Adrenal gland (tissue), 12 donors: ENCODE measurements around the gene RNF144B. TPM values are rescaled to one million over a fixed set of nuclear protein-coding genes. Genes with fewer than 3 reads are reported as not detected.
"Not testable (repeated sequence)": the region's sequence is repeated elsewhere in the genome, so short reads cannot be mapped to it uniquely, and the experiment has no call there.

Source experiments
- DNase-seq, 7 donors: peaks; one replicate each; pipeline ENCODE4 v3.0.0-alpha.2; 2019 to 2020
- H3K27ac ChIP-seq, 5 donors: fragments of 200-600 bp; sonication (generic) in 4 of 5; 1 replicate in 3 of 5; 2 replicates in 2 of 5; pipeline versions ENCODE4 v1.5.1 to v1.8.0; 2016 to 2020; ENCODE audit warnings: mild to moderate bottlenecking in 1 of 5
- H3K27me3 ChIP-seq: fragments of 200-600 bp; 2 replicates; pipeline ENCODE4 v1.8.0; 2021
- H3K36me3 ChIP-seq, 2 donors: fragments of 200-600 bp; replicated peaks in 1 of 2; 1 replicate in 1 of 2; 2 replicates in 1 of 2; pipeline versions ENCODE4 v1.5.1 to v1.8.0; 2018 to 2022
- H3K4me1 ChIP-seq, 2 donors: fragments of 200-600 bp; replicated peaks in 1 of 2; 1 replicate in 1 of 2; 2 replicates in 1 of 2; pipeline versions ENCODE4 v1.5.1 to v1.8.0; 2018 to 2021
- H3K4me3 ChIP-seq, 4 donors: fragments of 200-600 bp; sonication (generic) in 3 of 4; one replicate each; pipeline ENCODE4 v1.5.1; 2016 to 2018
- H3K9me3 ChIP-seq, 3 donors: fragments of 200-600 bp; sonication (generic) in 1 of 3; replicated peaks in 1 of 3; 1 replicate in 2 of 3; 2 replicates in 1 of 3; pipeline versions ENCODE4 v1.5.1 to v1.8.0; 2016 to 2021
- POLR2A ChIP-seq, 2 donors: fragments of 450-650 bp; IDR thresholded peaks; one replicate each; pipeline ENCODE4 v1.6.1; 2017; ENCODE audit warnings: antibody characterized with exemption in 2 of 2, mild to moderate bottlenecking in 2 of 2, moderate library complexity in 1 of 2
- WGBS, 4 donors: extraction: QIAGEN DNeasy Blood & Tissue Kit in 2 of 4; methylation state at CpG; one replicate each; pipeline versions ENCODE4 v1.1.5 to v1.1.7; 2013 to 2017; 5-methylcytosine and 5-hydroxymethylcytosine counted together
- intact Hi-C, 2 donors: fragments of 100-400 bp; cut with DNase I; formaldehyde crosslinking; loops; one replicate each; pipeline versions ENCODE4 v1.14.1 to v1.15.0; 2022 to 2023
- polyA plus RNA-seq, 3 donors: library from polyadenylated mRNA; stranded (reverse); fragments of 200-250 nt in 2 of 3; fragments of 350-450 nt in 1 of 3; fragmentation: Illumina TruSeq in 1 of 3; extraction: RNeasy Lipid Tissue Mini Kit (QIAGEN cat#74804) in 1 of 3; gene quantifications; one replicate each; pipeline ENCODE4 v1.2.3, GENCODE V29; 2013 to 2014
- total RNA-seq, 9 donors: library from RNA; depleted of rRNA in 4 of 9; stranded (reverse); fragments of >200 nt in 4 of 9; fragments of 120-200 nt in 1 of 9; fragmentation: NEBNext Ultra II Directional in 1 of 9; extraction: Animal tissue kit (Norgen Biotek cat#: 25700) in 1 of 9; gene quantifications; one replicate each; pipeline versions ENCODE4 v1.1.0 to v1.2.4, GENCODE V29; 2013 to 2023
- TF ChIP-seq, protein P1 (sequence below), 6 experiments: fragments of 450-650 bp in 4 of 6; fragments of 200-600 bp in 2 of 6; sonication (generic) in 1 of 6; IDR thresholded peaks; 1 replicate in 5 of 6; 2 replicates in 1 of 6; pipeline versions ENCODE4 v1.5.1 to v1.8.0; 2016 to 2021; ENCODE audit warnings: antibody characterized with exemption in 6 of 6, mild to moderate bottlenecking in 2 of 6, moderate library complexity in 1 of 6
- donor health status: healthy with polysubstance abuse.
- donor health status: Bipolar disorder and iron deficiency.
- donor health status: DM: yes; HTN: yes; CAD: no.
- donor health status: DM: no; HTN: no; CAD: no.
- donor health status: DM: no; HTN: no; CAD: no.
- donor health status: DM: yes; HTN: yes; CAD: no.

The RNF144B gene
- total and polyA plus RNA-seq, 12 donors, result 1.9 to 11.0 (median 7.4) TPM

DNA sequence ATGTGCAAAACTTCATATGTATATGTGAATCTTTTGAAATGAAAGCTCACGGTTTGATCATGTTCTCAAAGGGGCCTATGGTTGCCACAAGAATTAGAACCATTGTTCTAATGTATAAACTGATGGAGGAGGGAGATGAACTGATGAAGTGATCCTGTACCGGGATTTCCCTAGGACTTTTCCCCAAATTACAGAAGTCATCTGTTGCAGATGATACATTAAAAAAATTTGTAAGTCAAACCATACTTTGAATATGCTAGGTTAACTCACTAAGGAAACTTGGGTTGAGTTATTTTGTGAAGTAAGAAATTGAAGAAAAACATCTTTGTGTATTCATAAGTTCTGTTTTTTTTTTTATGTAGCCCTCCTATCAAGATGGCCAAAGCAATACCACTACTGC is 33.9 kb upstream of the RNF144B start:
- Histone ChIP-seq H3K9me3 (no peaks in the 10 kb centered on the region), H3K4me3 (no peak overlapping the region), H3K27me3 (no peaks in the 10 kb centered on the region), H3K4me1 (no peaks in the 10 kb centered on the region), H3K27ac (no peak overlapping the region), H3K36me3 (no peaks in the 10 kb centered on the region)
- no peak for DNase-seq
- intact Hi-C loops, result no loop called here
- TF ChIP-seq, protein P1, sequence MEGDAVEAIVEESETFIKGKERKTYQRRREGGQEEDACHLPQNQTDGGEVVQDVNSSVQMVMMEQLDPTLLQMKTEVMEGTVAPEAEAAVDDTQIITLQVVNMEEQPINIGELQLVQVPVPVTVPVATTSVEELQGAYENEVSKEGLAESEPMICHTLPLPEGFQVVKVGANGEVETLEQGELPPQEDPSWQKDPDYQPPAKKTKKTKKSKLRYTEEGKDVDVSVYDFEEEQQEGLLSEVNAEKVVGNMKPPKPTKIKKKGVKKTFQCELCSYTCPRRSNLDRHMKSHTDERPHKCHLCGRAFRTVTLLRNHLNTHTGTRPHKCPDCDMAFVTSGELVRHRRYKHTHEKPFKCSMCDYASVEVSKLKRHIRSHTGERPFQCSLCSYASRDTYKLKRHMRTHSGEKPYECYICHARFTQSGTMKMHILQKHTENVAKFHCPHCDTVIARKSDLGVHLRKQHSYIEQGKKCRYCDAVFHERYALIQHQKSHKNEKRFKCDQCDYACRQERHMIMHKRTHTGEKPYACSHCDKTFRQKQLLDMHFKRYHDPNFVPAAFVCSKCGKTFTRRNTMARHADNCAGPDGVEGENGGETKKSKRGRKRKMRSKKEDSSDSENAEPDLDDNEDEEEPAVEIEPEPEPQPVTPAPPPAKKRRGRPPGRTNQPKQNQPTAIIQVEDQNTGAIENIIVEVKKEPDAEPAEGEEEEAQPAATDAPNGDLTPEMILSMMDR (IDR thresholded peaks at IDR 0.05), result no peak
- no peak for TF ChIP-seq POLR2A (IDR thresholded peaks at IDR 0.05)
- 47 to 91% (median 69%) methylated on average over 2 of the region's 2 CpGs for whole genome bisulfite sequencing, 4 donors

DNA sequence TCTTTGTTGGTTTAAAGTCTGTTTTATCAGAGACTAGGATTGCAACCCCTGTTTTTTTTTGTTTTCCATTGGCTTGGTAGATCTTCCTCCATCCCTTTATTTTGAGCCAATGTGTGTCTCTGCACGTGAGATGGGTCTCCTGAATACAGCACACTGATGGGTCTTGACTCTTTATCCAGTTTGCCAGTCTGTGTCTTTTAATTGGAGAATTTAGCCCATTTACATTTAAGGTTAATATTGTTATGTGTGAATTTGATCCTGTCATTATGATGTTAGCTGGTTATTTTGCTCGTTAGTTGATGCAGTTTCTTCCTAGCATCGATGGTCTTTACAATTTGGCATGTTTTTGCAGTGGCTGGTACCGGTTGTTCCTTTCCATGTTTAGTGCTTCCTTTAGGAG is 29.6 kb upstream of the RNF144B start:
- 50 to 75% (median 71%) methylated on average over 1 to 4 of the region's 4 CpGs for WGBS, 4 donors
- H3K36me3 ChIP-seq, H3K27me3 ChIP-seq, intact Hi-C loops, H3K4me3 ChIP-seq, H3K4me1 ChIP-seq, DNase-seq, H3K9me3 ChIP-seq, H3K27ac ChIP-seq: not testable (repeated sequence)

DNA sequence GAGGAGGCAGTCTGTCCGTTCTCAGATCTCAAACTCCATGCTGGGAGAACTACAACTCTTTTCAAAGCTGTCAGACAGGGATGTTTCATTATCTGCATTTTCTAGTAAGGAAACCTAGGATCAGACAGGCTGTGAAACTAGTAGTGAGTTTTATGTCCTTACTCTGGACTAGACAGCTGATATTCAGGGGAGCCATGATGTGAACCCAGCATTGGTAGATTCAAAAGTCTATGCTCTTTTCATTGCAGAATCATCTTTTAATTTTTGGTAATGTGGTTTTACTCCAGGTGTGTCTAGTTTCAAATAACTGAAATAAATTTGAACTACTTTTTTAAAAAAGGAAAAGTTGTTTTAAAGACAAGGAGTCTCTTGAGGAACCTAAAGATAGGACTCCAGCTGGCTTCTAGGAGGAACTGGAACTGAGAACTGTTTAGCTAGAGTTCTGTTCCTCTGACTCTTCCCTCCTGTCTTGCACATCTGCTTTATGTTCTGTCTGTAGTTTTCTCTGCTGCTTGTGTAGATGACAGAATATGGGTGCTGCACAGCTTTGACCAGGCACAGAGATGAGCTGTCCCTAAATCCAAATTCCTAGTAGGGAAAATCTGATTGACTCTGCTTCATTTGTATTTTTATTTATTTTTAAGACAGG is 27.8 kb upstream of the RNF144B start:
- no peaks in the 10 kb centered on the region for H3K27me3 ChIP-seq
- peak overlapping the region in 2 of 5 donors; percentile 5 to 6 for H3K27ac ChIP-seq
- no peak for DNase-seq
- WGBS, 4 donors, result 43 to 57% (median 48%) methylated on average over 1 of the region's 1 CpG
- no peaks in the 10 kb centered on the region for H3K9me3 ChIP-seq
- no peak overlapping the region for H3K4me3 ChIP-seq
- no peak for TF ChIP-seq POLR2A (IDR thresholded peaks at IDR 0.05)
- TF ChIP-seq, protein P1 (IDR thresholded peaks at IDR 0.05), result no peak
- intact Hi-C loops, result no loop called here
- H3K4me1 ChIP-seq, result no peaks in the 10 kb centered on the region
- no peaks in the 10 kb centered on the region for H3K36me3 ChIP-seq

DNA sequence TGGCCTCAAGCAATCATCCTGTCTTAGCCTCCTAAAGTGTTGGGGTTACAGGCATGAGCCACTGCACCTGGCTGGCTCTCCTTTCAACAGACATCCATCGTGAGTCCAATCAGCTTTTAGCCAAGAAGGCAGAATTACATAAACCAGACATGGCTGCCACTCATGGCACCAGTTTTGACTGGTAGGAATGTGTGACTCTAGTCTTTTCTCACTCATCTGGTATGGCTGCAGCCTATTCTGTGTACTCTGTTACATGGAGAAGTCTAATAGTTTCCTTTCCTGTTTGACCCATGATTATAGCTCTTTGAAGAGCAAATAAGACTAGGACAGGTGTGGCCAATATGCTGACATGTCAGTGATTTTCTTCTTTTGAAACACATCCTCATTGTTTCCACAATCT is 27.0 kb upstream of the RNF144B start:
- peak overlapping the region in 1 of 5 donors; percentile 5 for H3K27ac ChIP-seq
- intact Hi-C loops, result no loop called here
- DNase-seq, result no peak
- 69 to 89% (median 76%) methylated on average over 1 of the region's 1 CpG for WGBS, 4 donors
- no peaks in the 10 kb centered on the region for H3K9me3 ChIP-seq
- TF ChIP-seq, protein P1 (IDR thresholded peaks at IDR 0.05), result no peak
- no peak for TF ChIP-seq POLR2A (IDR thresholded peaks at IDR 0.05)
- no peaks in the 10 kb centered on the region for H3K4me1 ChIP-seq
- H3K27me3 ChIP-seq, result no peaks in the 10 kb centered on the region
- H3K36me3 ChIP-seq, result no peaks in the 10 kb centered on the region
- H3K4me3 ChIP-seq, result no peak overlapping the region

DNA sequence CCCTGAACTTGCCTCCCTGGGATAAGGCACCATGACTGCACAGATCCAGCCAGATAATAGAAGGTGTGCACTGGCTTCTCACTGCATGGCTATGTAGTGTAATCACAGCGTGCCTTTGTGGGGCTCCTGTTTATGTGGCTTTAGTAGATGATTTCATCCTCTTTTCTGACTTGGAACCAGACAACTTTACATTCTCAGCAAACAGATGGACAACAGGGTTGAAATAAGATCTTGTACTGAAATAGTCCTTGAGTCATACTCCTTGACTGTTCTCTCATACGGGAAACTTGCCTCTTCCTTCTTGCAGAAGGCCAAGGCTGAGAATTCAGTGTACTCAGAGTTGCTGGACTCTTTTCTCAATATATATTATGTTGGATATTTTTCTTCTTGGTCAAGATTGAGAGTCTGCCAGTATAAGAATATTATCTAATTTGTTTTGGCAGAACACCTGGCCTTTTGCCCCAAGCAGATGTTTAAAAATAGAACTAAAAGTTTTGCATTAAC is 25.0 kb upstream of the RNF144B start:
- no peaks in the 10 kb centered on the region for H3K36me3 ChIP-seq
- no peaks in the 10 kb centered on the region for H3K9me3 ChIP-seq
- no peak overlapping the region for H3K4me3 ChIP-seq
- WGBS, 4 donors, result 22 to 42% (median 35%) methylated on average over 2 of the region's 2 CpGs
- intact Hi-C loops, result no loop called here
- H3K27me3 ChIP-seq, result no peaks in the 10 kb centered on the region
- DNase-seq, result no peak
- H3K27ac ChIP-seq, result peak overlapping the region in 1 of 5 donors; percentile 34
- TF ChIP-seq POLR2A (IDR thresholded peaks at IDR 0.05), result no peak
- TF ChIP-seq, protein P1 (IDR thresholded peaks at IDR 0.05), result no peak
- no peaks in the 10 kb centered on the region for H3K4me1 ChIP-seq
